HepG2 (cell line): Measurements from ENCODE around the gene INA. TPM values are rescaled to one million over a fixed set of nuclear protein-coding genes. Genes with fewer than 3 reads are reported as not detected.

Source experiments
- FOXJ3 ChIP-seq: sonication (generic); formaldehyde crosslinking; IDR thresholded peaks from 2 replicates; pipeline ENCODE4 v1.4.0; 2020; ENCODE audit warnings: missing genetic modification reagents, mild to moderate bottlenecking, borderline replicate concordance
- MYPOP ChIP-seq: sonication (generic); formaldehyde crosslinking; IDR thresholded peaks from 2 replicates; pipeline ENCODE4 v1.8.1; 2023; ENCODE audit warnings: mild to moderate bottlenecking, moderate library complexity, missing genetic modification reagents
- PRDM10 ChIP-seq: sonication (generic); formaldehyde crosslinking; IDR thresholded peaks from 2 replicates; pipeline ENCODE4 v1.4.0; 2020; ENCODE audit warnings: low read depth, missing genetic modification reagents
- THAP7 ChIP-seq: sonication (generic); formaldehyde crosslinking; IDR thresholded peaks from 2 replicates; pipeline ENCODE4 v1.8.1; 2023; ENCODE audit warnings: mild to moderate bottlenecking, missing genetic modification reagents
- ZBTB46 ChIP-seq: sonication (generic); formaldehyde crosslinking; IDR thresholded peaks from 2 replicates; pipeline ENCODE4 v1.4.0; 2020; ENCODE audit warnings: mild to moderate bottlenecking, missing genetic modification reagents, borderline replicate concordance
- ZNF318 ChIP-seq: sonication (generic); formaldehyde crosslinking; IDR thresholded peaks from 2 replicates; pipeline ENCODE4 v1.4.0; 2020; ENCODE audit warnings: mild to moderate bottlenecking, missing genetic modification reagents
- ZNF331 ChIP-seq: sonication (generic); formaldehyde crosslinking; IDR thresholded peaks from 2 replicates; pipeline ENCODE4 v1.4.0; 2020; ENCODE audit warnings: missing genetic modification reagents
- ZNF512 ChIP-seq: sonication (generic); formaldehyde crosslinking; IDR thresholded peaks from 2 replicates; pipeline ENCODE4 v1.4.0; 2020; ENCODE audit warnings: mild to moderate bottlenecking, missing genetic modification reagents
- ZNF746 ChIP-seq: sonication (generic); formaldehyde crosslinking; IDR thresholded peaks from 2 replicates; pipeline ENCODE4 v1.8.0; 2022; ENCODE audit warnings: mild to moderate bottlenecking, missing genetic modification reagents
- ZNF75D ChIP-seq: sonication (generic); formaldehyde crosslinking; IDR thresholded peaks from 2 replicates; pipeline ENCODE4 v1.8.1; 2023; ENCODE audit warnings: missing genetic modification reagents, mild to moderate bottlenecking, borderline replicate concordance
- polyA plus RNA-seq, 8 experiments: library from polyadenylated mRNA; depleted of rRNA in 3 of 8; stranded (reverse) in 7 of 8; unstranded in 1 of 8; fragments of >200 nt; fragmentation: Illumina TruSeq in 4 of 8; extraction: Trizol in 4 of 8; gene quantifications; 2 replicates each; pipeline versions ENCODE4 v1.2.1 to v1.2.3, GENCODE V29; 2011 to 2016; ENCODE audit warnings: low read depth in 4 of 8, missing spikeins in 1 of 8, mixed read lengths in 1 of 8; ENCODE audit not compliant: insufficient read depth in 1 of 8
- total RNA-seq, 5 experiments: library from RNA; depleted of rRNA; stranded (reverse); fragments of >200 nt; fragmentation: Illumina TruSeq; extraction: Trizol; gene quantifications; 2 replicates each; pipeline ENCODE4 v1.2.3, GENCODE V29; 2016; ENCODE audit warnings: low read depth in 1 of 5

Gene INA
- total and polyA plus RNA-seq, 2 of the 13 experiments (the other 11 are each of a cell fraction or from before 2014, with no cell fraction given), result 0.04 to 0.13 TPM

- no peak for TF ChIP-seq ZBTB46 (CRISPR knock-in tag)
- no peak for TF ChIP-seq MYPOP (CRISPR knock-in tag)
- TF ChIP-seq FOXJ3 (CRISPR knock-in tag), result no peak
- TF ChIP-seq ZNF331 (CRISPR knock-in tag), result no peak
- no peak for TF ChIP-seq ZNF75D
- no peak for TF ChIP-seq PRDM10 (CRISPR knock-in tag)
- TF ChIP-seq ZNF318 (CRISPR knock-in tag), result no peak
- no peak for TF ChIP-seq ZNF746
- TF ChIP-seq ZNF512 (CRISPR knock-in tag), result no peak
- TF ChIP-seq THAP7, result no peak
Measured at GRCh38 chr10:103232772-103233488, 44.0 kb upstream of the INA start (continued).
